ENCODE results near the gene ARF6.

Gene ARF6

DNA sequence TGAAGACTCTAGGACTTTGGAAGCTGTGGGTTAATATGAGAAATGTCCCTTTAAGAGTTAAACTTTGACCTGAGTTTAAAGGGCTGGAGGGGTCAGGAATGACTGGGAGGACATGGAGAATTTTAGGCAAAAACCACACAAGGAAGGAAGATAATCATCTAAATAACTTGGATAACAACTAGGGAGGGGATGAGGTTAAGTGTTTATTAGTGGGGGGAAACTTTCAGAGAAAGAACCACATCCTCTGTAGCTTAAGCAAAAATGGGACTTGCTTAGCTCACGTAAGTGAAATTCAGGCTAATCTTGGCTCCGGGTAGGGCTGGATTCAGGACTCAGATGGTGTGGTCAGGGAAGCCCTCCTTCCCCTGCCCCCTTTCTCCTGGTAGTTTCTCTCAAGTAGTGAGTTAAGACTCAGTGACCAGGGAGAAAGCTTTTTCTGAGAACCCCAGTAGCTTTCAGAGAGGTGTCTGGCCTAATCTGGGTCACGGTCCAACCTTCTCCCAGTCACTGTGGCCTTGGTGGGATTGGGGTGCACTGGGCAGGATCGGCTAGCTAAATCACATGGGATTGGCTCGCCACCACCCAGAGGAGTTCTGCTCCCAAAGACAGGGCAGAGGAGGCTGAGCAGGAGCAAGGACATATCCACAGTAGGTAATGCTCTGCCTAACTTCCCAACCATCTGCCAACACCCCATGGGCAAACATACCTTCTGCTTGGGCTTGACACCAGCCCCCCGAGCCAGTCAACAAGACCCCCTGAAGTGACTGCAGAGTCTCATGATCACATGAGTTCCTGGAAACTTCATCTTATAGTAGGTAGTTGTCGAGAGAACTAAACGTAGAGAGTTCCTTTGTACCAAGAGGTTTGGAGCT is 52.8 kb downstream of the ARF6 start:
- DNase-seq (ENCODE audit: insufficient read length, low spot score) (no peak), FAIRE-seq (no peak)
- TF ChIP-seq, protein P1, sequence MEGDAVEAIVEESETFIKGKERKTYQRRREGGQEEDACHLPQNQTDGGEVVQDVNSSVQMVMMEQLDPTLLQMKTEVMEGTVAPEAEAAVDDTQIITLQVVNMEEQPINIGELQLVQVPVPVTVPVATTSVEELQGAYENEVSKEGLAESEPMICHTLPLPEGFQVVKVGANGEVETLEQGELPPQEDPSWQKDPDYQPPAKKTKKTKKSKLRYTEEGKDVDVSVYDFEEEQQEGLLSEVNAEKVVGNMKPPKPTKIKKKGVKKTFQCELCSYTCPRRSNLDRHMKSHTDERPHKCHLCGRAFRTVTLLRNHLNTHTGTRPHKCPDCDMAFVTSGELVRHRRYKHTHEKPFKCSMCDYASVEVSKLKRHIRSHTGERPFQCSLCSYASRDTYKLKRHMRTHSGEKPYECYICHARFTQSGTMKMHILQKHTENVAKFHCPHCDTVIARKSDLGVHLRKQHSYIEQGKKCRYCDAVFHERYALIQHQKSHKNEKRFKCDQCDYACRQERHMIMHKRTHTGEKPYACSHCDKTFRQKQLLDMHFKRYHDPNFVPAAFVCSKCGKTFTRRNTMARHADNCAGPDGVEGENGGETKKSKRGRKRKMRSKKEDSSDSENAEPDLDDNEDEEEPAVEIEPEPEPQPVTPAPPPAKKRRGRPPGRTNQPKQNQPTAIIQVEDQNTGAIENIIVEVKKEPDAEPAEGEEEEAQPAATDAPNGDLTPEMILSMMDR (IDR thresholded peaks at IDR 0.05; ENCODE audit: insufficient read depth, missing control alignments), result no peak
